SK-N-MC (cell line): Measurements from ENCODE around the gene SPEF2.

Source experiments
- EZH2 ChIP-seq: fragments of 200-600 bp; sonication (generic); IDR thresholded peaks from one replicate; pipeline ENCODE4 v1.6.1; 2017; ENCODE audit warnings: antibody characterized with exemption
- POLR2AphosphoS5 ChIP-seq: IDR thresholded peaks from 2 replicates; pipeline ENCODE4 v1.6.1; 2012; ENCODE audit warnings: mild to moderate bottlenecking, low read depth, low read length, borderline replicate concordance

DNA sequence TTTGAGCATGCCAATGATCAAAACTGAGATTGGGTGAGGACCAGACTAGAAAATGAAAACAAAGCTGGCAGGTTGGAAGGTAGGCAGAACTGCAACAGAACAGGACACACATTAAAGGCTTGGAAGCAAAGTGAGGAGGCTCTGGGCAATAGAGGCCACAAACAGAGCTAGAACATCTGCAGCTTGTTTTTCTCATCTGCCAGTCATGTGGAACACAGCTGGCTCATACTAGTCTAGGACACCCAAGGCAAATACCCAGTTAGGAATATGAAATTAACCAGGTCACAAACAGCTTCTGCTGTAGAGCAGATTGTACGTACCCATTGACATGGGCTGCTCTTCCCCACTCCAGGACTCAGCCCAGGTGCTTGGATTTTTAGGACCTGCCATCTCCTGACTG is 61.7 kb downstream of the SPEF2 start:
- no peak for TF ChIP-seq EZH2
- no peak for TF ChIP-seq POLR2AphosphoS5
